Testis (tissue), 3 donors: ENCODE results near the gene KIFC1. TPM values are rescaled to one million over a fixed set of nuclear protein-coding genes. Genes with fewer than 3 reads are reported as not detected.

Experiments used
- DNase-seq: peaks from one replicate; pipeline ENCODE4 v3.0.0-alpha.2; 2019
- H3K27ac ChIP-seq, 2 donors: fragments of 200-600 bp; sonication (generic); one replicate each; pipeline ENCODE4 v1.5.1; 2019
- H3K27me3 ChIP-seq: fragments of 200-600 bp; sonication (generic); one replicate; pipeline ENCODE4 v1.5.1; 2019
- H3K36me3 ChIP-seq: fragments of 200-600 bp; sonication (generic); one replicate; pipeline ENCODE4 v1.5.1; 2017; ENCODE audit warnings: low read depth; ENCODE audit errors: missing control alignments
- H3K4me1 ChIP-seq: fragments of 200-600 bp; sonication (generic); one replicate; pipeline ENCODE4 v1.5.1; 2019
- H3K4me3 ChIP-seq, 2 donors: fragments of 200-600 bp; sonication (generic); one replicate each; pipeline ENCODE4 v1.5.1; 2017 to 2019
- H3K9me3 ChIP-seq: fragments of 200-600 bp; sonication (generic); one replicate; pipeline ENCODE4 v1.5.1; 2017
- CTCF ChIP-seq, 3 experiments: fragments of 450-650 bp in 2 of 3; fragments of 200-600 bp in 1 of 3; sonication (generic) in 1 of 3; IDR thresholded peaks; one replicate each; pipeline ENCODE4 v1.5.1; 2016 to 2019; ENCODE audit warnings: antibody characterized with exemption in 3 of 3, mild to moderate bottlenecking in 2 of 3, moderate library complexity in 1 of 3
- POLR2A ChIP-seq: fragments of 450-650 bp; IDR thresholded peaks from one replicate; pipeline ENCODE4 v1.6.1; 2017; ENCODE audit warnings: antibody characterized with exemption, mild to moderate bottlenecking, moderate library complexity
- WGBS, 2 donors: methylation state at CpG; one replicate each; pipeline ENCODE4 v1.1.5; 2018; 5-methylcytosine and 5-hydroxymethylcytosine counted together
- intact Hi-C: fragments of 100-400 bp; cut with DNase I; formaldehyde crosslinking; loops from one replicate; pipeline ENCODE4 v1.15.1; 2023; ENCODE audit warnings: low total_unique reads
- polyA plus RNA-seq: library from polyadenylated mRNA; stranded (reverse); fragments of 350-450 nt; fragmentation: Illumina TruSeq; extraction: RNeasy Lipid Tissue Mini Kit (QIAGEN cat#74804); gene quantifications from one replicate; pipeline ENCODE4 v1.2.3, GENCODE V29; 2014; ENCODE audit warnings: low read depth, low replicate concordance; ENCODE audit not compliant: insufficient read depth
- total RNA-seq, 2 donors: library from RNA; depleted of rRNA; stranded (reverse); fragments of >200 nt; gene quantifications; one replicate each; pipeline ENCODE4 v1.2.3, GENCODE V29; 2016

The KIFC1 gene
- total and polyA plus RNA-seq, 3 donors from 2014 or later, result 19.8 to 22.5 (median 20.2) TPM

DNA sequence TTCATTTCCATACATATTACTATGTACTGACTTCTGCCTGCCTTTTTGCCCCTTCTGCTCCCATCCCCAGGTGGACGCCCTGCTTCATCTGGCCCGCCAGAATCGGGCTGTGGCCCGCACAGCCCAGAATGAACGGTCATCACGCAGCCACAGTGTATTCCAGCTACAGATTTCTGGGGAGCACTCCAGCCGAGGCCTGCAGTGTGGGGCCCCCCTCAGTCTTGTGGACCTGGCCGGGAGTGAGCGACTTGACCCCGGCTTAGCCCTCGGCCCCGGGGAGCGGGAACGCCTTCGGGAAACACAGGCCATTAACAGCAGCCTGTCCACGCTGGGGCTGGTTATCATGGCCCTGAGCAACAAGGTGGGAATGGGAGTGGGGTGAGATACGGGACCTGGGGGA lies 14.5 kb downstream of the KIFC1 start:
- intact Hi-C loops, result no loop called here
- Histone ChIP-seq H3K4me3 (no peak overlapping the region), H3K4me1 (peaks cover 6% of the 10 kb centered on the region), H3K9me3 (no peaks in the 10 kb centered on the region), H3K27ac (no peak overlapping the region), H3K27me3 (no peaks in the 10 kb centered on the region), H3K36me3 (no peaks in the 10 kb centered on the region)
- DNase-seq, result no peak
- 94 to 95% methylated on average over 10 to 17 of the region's 17 CpGs for WGBS, 2 donors
- TF ChIP-seq CTCF (IDR thresholded peaks at IDR 0.05) (no peak), POLR2A (no peak)

- 77 to 79% methylated on average over 5 of the region's 5 CpGs for WGBS, 2 donors
- intact Hi-C loops, result no loop called here
- no peaks in the 10 kb centered on the region for H3K27me3 ChIP-seq
- TF ChIP-seq POLR2A (no peak), CTCF (IDR thresholded peaks at IDR 0.05) (peak in 2 of 3 experiments; percentile 23 to 25)
- no peaks in the 10 kb centered on the region for H3K9me3 ChIP-seq
- DNase-seq, result no peak
- H3K27ac ChIP-seq, result no peak overlapping the region
- H3K36me3 ChIP-seq, result no peaks in the 10 kb centered on the region
- H3K4me3 ChIP-seq, result no peak overlapping the region
- H3K4me1 ChIP-seq, result peaks cover 16% of the 10 kb centered on the region
Observed at GRCh38 chr6:33407132-33407718, 15.6 kb downstream of the KIFC1 start.

DNA sequence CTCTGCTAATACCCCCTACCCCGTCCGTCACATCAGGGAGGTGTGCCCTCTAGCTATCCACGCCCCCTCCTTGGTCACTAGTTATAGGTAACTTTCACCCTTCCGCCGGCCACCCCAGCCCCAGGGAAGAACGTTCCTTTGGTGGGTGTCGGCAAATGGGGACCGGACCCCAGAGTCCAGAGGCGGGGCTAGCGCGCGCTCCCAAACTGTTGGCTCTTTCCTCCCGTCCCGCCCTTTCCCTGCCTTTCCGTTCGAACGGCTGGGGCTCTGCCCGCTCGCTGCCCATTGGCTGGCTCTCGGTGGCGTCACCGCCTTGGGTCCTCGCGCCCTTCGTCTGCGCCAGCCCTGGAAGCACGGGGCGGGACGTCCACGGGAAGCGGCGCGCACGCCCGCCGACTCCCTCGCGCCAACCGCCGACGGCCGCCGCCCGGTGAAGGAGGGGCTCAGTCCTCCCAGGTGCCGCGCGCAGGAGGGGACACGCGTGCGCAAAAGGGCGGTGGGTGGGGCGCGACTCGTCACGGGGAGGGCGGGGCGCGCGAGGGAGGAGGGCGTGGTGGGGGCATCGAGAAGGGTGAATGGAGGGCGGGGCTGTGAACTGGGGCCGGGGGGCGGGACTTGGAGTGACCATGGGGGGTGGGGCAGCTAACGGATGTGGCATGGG lies 18.6 kb downstream of the KIFC1 start:
- intact Hi-C loops, result loop anchor here (10.0 kb wide), 1 partner anchor 95 kb away; the partner anchor contains the start of genes TAPBP and ZBTB22
- WGBS, 2 donors, result 1% methylated on average over 28 to 32 of the region's 65 CpGs
- TF ChIP-seq CTCF (IDR thresholded peaks at IDR 0.05), result peak in 2 of 3 experiments; percentile 1 to 12
- peak; percentile 52 for TF ChIP-seq POLR2A

GRCh38 chr6:33410711-33411631 lies 19.3 kb downstream of the KIFC1 start, which contains the start of gene PHF1:
Gene PHF1 (plus strand): TSS chr6:33411014. CDS start chr6:33412264, 1,250 bp downstream.
- H3K27me3 ChIP-seq, result no peaks in the 10 kb centered on the region
- peak within 1 kb of the TSS; percentile 96 to 99 for H3K4me3 ChIP-seq
- WGBS, 2 donors, result 0 to 2% methylated on average over 10 to 49 of the region's 67 CpGs
- H3K9me3 ChIP-seq, result no peaks in the 10 kb centered on the region
- intact Hi-C loops, result loop anchor here (10.0 kb wide), 1 partner anchor 96 kb away; the partner anchor contains the start of genes TAPBP and ZBTB22
- DNase-seq, result peak; percentile 42
- H3K4me1 ChIP-seq, result peaks cover 24% of the 10 kb centered on the region
- H3K27ac ChIP-seq, result peak within 1 kb of the TSS; percentile 99 to 100
- TF ChIP-seq CTCF (IDR thresholded peaks at IDR 0.05) (no peak), POLR2A (no peak)
- H3K36me3 ChIP-seq, result no peaks in the 10 kb centered on the region

More for the DNA sequence above, 18.6 kb downstream of the KIFC1 start:
- Histone ChIP-seq H3K27me3 (no peaks in the 10 kb centered on the region), H3K4me3 (peak overlapping the region; percentile 96 to 99), H3K4me1 (peaks cover 19% of the 10 kb centered on the region), H3K36me3 (no peaks in the 10 kb centered on the region), H3K27ac (peak overlapping the region; percentile 99 to 100), H3K9me3 (no peaks in the 10 kb centered on the region)
- DNase-seq, result peak; percentile 97
